Mesodermal cell (in vitro differentiated cells): ENCODE data around the gene MGMT.

Experiments
- H3K27ac ChIP-seq: 2 replicates; pipeline ENCODE4 v1.7.0; 2013; ENCODE audit warnings: mild to moderate bottlenecking, low read depth, low read length, moderate library complexity; ENCODE audit not compliant: severe bottlenecking
- H3K36me3 ChIP-seq: 2 replicates; pipeline ENCODE4 v1.7.1; 2013; ENCODE audit warnings: mild to moderate bottlenecking, low read length, moderate library complexity; ENCODE audit not compliant: control insufficient read depth, insufficient read depth
- H3K4me1 ChIP-seq: one replicate; pipeline ENCODE4 v1.7.1; 2013; ENCODE audit warnings: mild to moderate bottlenecking, low read length; ENCODE audit not compliant: insufficient read depth, control insufficient read depth, poor library complexity, severe bottlenecking
- H3K4me3 ChIP-seq: 2 replicates; pipeline ENCODE4 v1.7.0; 2013; ENCODE audit warnings: low read length, control low read depth, mild to moderate bottlenecking; ENCODE audit not compliant: insufficient read depth, poor library complexity, severe bottlenecking; ENCODE audit errors: extremely low read depth
- H3K9me3 ChIP-seq: 2 replicates; pipeline ENCODE4 v1.7.1; 2013; ENCODE audit warnings: mild to moderate bottlenecking, low read length, moderate library complexity; ENCODE audit not compliant: control insufficient read depth
- WGBS, 2 experiments: methylation state at CpG; one replicate each; pipeline ENCODE4 v1.1.5; 2013; ENCODE audit warnings: missing lambda C conversion rate in 2 of 2; ENCODE audit not compliant: insufficient coverage in 2 of 2; 5-methylcytosine and 5-hydroxymethylcytosine counted together

The MGMT gene

GRCh38 chr10:129717816-129718547, 250.9 kb downstream of the MGMT start:
- Histone ChIP-seq H3K4me3 (no peak overlapping the region), H3K27ac (no peak overlapping the region), H3K36me3 (no peaks in the 10 kb centered on the region), H3K9me3 (no peaks in the 10 kb centered on the region), H3K4me1 (no peaks in the 10 kb centered on the region)
- WGBS, 2 experiments: 83 to 91% methylated on average over 9 to 14 of the region's 14 CpGs

GRCh38 chr10:129718548-129719414, 251.7 kb downstream of the MGMT start:
- Histone ChIP-seq H3K36me3 (no peaks in the 10 kb centered on the region), H3K9me3 (no peaks in the 10 kb centered on the region), H3K27ac (no peak overlapping the region), H3K4me3 (no peak overlapping the region), H3K4me1 (no peaks in the 10 kb centered on the region)
- WGBS, 2 experiments: 86 to 96% methylated on average over 25 of the region's 25 CpGs

- Histone ChIP-seq H3K4me1 (no peaks in the 10 kb centered on the region), H3K36me3 (no peaks in the 10 kb centered on the region), H3K9me3 (no peaks in the 10 kb centered on the region), H3K4me3 (no peak overlapping the region), H3K27ac (no peak overlapping the region)
- WGBS, 2 experiments: 91 to 97% methylated on average over 3 to 6 of the region's 9 CpGs
These were observed 252.3 kb downstream of the MGMT start for GRCh38 chr10:129719415-129719739.

GRCh38 chr10:129719889-129720590, 253.0 kb downstream of the MGMT start:
- Histone ChIP-seq H3K9me3 (no peaks in the 10 kb centered on the region), H3K4me1 (no peaks in the 10 kb centered on the region), H3K4me3 (no peak overlapping the region), H3K36me3 (no peaks in the 10 kb centered on the region), H3K27ac (no peak overlapping the region)
- WGBS, 2 experiments: 82 to 97% methylated on average over 5 to 7 of the region's 12 CpGs

DNA sequence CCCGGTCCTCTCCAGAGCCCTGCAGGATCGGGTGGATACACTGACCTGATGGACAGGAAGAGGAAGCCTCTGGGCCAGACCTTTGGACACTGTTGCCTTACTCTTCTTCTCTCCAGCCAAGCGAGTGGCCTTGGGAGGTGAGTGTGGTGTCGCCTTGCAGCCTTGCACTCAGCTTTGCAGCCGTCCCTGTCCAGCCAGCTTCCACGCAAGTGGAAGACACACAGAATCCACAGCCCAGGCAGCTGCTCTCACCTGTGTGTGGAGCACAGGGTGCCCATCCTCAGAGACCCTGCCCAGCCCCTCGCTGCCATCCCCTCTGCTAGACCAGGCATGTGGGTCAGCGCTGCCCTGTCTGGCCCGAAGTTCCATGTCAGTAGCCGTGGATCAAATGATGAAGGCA, 258.0 kb downstream of the MGMT start:
- WGBS, 2 experiments: 89 to 96% methylated on average over 8 to 10 of the region's 10 CpGs
- Histone ChIP-seq H3K4me3 (no peak overlapping the region), H3K27ac (no peak overlapping the region), H3K9me3 (no peaks in the 10 kb centered on the region), H3K36me3 (no peaks in the 10 kb centered on the region), H3K4me1 (no peaks in the 10 kb centered on the region)

- no peaks in the 10 kb centered on the region for H3K9me3 ChIP-seq
- 88 to 93% methylated on average over 6 to 9 of the region's 9 CpGs for WGBS, 2 experiments
- no peak overlapping the region for H3K27ac ChIP-seq
- no peaks in the 10 kb centered on the region for H3K4me1 ChIP-seq
- no peak overlapping the region for H3K4me3 ChIP-seq
- no peaks in the 10 kb centered on the region for H3K36me3 ChIP-seq
These were observed 258.4 kb downstream of the MGMT start for GRCh38 chr10:129725482-129725881.

- H3K9me3 ChIP-seq: no peaks in the 10 kb centered on the region
- H3K36me3 ChIP-seq: no peaks in the 10 kb centered on the region
- WGBS, 2 experiments: 88 to 92% methylated on average over 9 to 10 of the region's 10 CpGs
- H3K4me3 ChIP-seq: no peak overlapping the region
- no peaks in the 10 kb centered on the region for H3K4me1 ChIP-seq
- H3K27ac ChIP-seq: no peak overlapping the region
These were observed 259.0 kb downstream of the MGMT start for GRCh38 chr10:129725890-129726631.

- Histone ChIP-seq H3K4me3 (no peak overlapping the region), H3K27ac (no peak overlapping the region), H3K36me3 (no peaks in the 10 kb centered on the region), H3K9me3 (no peaks in the 10 kb centered on the region), H3K4me1 (no peaks in the 10 kb centered on the region)
- WGBS, 2 experiments: 92 to 96% methylated on average over 5 of the region's 6 CpGs
These were observed 260.0 kb downstream of the MGMT start for GRCh38 chr10:129727071-129727470.

- H3K9me3 ChIP-seq: no peaks in the 10 kb centered on the region
- H3K4me1 ChIP-seq: no peaks in the 10 kb centered on the region
- no peak overlapping the region for H3K4me3 ChIP-seq
- H3K36me3 ChIP-seq: no peaks in the 10 kb centered on the region
- WGBS, 2 experiments: 88 to 100% methylated on average over 1 to 2 of the region's 4 CpGs
- no peak overlapping the region for H3K27ac ChIP-seq
These were observed 260.5 kb downstream of the MGMT start for GRCh38 chr10:129727495-129727894.

GRCh38 chr10:129728246-129728820, 261.3 kb downstream of the MGMT start:
- Histone ChIP-seq H3K27ac (no peak overlapping the region), H3K36me3 (no peaks in the 10 kb centered on the region), H3K4me1 (no peaks in the 10 kb centered on the region), H3K4me3 (no peak overlapping the region), H3K9me3 (no peaks in the 10 kb centered on the region)
- WGBS, 2 experiments: 86 to 98% methylated on average over 6 to 11 of the region's 13 CpGs
